Inflammatory macrophage treated with lipopolysaccharide for 1 hour (primary cell): ENCODE measurements around the gene PCGF6.
"Not testable (repeated sequence)": the region's sequence is repeated elsewhere in the genome, so short reads cannot be mapped to it uniquely, and the experiment has no call there.

Experiments
- DNase-seq, 2 donors: peaks; one replicate each; pipeline ENCODE4 v3.0.0-alpha.2; 2020 to 2022

PCGF6 gene, protein sequence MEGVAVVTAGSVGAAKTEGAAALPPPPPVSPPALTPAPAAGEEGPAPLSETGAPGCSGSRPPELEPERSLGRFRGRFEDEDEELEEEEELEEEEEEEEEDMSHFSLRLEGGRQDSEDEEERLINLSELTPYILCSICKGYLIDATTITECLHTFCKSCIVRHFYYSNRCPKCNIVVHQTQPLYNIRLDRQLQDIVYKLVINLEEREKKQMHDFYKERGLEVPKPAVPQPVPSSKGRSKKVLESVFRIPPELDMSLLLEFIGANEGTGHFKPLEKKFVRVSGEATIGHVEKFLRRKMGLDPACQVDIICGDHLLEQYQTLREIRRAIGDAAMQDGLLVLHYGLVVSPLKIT

DNA sequence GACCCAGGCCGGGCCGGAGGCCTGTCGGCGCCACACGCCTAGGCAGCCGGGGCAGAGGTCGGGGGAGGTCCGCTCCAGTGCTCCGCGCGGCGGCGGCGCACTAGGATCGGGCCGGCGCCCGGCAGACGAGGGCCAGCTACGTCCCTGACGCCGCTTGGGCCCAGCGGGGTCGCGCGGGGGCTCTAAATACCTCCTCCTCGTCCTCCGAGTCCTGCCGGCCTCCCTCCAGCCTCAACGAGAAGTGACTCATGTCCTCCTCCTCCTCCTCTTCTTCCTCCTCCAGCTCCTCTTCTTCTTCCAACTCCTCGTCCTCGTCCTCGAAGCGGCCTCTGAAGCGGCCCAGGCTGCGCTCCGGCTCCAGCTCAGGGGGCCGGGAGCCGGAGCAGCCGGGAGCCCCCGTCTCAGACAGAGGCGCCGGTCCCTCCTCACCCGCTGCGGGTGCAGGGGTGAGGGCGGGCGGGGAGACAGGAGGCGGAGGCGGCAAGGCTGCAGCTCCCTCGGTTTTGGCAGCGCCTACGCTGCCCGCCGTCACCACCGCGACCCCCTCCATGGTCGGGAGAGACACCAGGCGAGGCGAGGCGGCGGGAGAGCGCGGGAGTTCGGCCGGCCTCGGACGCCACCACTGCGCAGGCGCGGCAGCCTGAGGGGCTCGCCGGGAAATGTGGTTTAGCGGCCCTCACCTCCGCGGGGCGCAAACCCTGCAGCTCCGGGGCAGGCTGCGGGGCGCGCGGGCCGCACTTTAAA lies at the start of gene PCGF6:
TSS of gene PCGF6 (minus strand) at position 624 of the 744 bp plus-strand sequence. CDS start at position 550, 74 bp downstream.
- DNase-seq = peak; percentile 52 to 67

DNA sequence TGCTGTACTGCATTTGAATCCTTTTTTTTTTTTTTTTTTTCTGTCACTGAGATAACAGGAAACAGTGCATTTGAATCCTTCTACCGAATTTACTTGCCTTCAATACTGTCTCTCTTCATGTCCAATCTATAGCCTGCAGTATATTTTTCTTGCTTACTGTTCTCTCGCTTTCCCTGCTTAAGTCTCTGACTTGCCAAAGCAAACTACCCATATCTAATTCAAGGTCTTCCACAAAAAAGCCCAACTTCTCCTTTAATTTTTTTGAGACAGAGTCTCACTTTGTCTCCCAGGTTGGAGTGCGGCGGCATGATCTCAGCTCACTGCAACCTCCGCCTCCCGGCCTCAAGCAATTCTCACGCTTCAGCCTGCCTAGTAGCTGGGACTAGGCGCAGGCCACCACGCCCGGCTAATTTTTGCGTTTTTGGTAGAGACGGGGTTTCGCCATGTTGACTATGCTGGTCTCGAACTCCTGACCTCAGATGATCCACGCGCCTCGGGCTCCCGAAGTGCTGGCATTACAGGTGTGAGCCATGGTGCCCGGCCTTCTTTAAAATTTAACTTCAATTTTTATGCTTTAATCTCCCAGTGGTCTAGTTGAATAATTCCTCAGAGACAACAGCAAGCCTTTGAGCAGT lies 46.4 kb upstream of the PCGF6 start:
- DNase-seq = no peak

DNA sequence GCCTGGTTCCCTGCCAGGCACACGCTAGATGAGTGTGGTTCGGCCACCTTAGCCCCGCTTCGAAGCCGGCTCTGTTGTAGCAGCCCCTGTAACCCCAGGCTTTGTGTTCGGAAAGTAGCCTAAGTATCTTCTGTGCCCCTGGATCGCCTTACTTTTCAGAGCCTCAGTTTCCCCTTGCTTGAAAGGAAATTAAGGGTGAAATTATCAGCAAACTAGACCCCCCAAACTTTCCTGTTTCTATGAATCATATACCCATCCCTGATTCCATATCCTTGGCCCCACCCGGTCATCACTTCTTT lies 45.8 kb upstream of the PCGF6 start:
- no peak for DNase-seq

DNA sequence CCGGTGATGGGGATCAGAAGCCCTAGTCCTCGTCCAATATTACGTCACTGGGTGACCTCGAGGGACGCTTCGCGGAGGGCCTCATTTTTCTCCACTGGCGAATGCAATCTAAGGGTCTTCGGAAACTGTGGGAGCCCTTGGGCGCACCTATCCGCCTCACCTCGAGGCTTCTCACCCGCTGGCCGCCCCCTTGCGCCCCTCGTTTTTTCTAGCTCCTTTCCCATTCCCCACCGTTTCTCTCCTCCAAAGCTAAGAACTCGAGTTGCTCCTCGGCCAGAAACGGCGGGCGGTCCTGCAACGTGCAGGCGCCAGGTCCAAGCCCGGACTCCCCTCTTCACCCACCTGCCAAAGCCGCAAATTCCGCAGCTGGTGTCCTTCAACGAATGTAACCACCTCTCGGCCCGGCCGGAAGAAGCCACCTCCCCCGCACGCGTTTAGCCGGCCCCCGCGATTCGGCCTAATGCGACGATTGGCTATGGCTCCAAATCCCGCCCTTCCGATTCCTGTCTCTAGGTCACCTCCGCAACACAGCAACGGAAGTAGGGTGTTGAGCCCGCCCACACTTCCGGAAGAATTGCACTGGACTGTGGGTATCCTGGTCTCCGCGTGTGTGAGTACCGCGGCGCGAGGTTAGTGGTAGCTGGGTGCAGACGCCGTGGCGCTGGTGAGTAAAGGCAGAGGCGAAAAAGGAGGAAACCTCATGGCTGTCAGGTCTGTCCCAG lies 45.3 kb upstream of the PCGF6 start, which contains the start of the genes ATP5MK and PDCD11:
TSS of gene ATP5MK (minus strand) at position 409 of the 722 bp plus-strand sequence. CDS start 4,018 bp downstream, outside the sequence.
TSS of gene PDCD11 (plus strand) at position 560 of the 722 bp plus-strand sequence. CDS start 1,801 bp downstream, outside the sequence.
- DNase-seq = peak; percentile 100

DNA sequence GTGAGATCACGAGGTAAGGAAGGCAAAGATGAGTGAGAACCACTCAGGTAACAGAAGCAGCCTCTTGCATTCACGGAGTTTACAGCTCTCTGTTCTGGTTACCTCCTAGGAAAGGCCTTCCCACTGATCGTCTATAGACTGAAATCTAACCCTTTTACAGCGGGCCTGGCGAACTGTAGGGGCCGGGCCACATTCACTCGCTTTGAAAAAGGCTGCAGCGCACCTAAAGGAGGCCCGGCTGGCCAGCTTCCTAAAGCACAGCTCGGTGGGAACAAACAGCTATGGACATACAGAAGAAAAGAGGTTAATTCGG lies 44.8 kb upstream of the PCGF6 start:
- peak in 1 of 2 donors; percentile 1 for DNase-seq

DNA sequence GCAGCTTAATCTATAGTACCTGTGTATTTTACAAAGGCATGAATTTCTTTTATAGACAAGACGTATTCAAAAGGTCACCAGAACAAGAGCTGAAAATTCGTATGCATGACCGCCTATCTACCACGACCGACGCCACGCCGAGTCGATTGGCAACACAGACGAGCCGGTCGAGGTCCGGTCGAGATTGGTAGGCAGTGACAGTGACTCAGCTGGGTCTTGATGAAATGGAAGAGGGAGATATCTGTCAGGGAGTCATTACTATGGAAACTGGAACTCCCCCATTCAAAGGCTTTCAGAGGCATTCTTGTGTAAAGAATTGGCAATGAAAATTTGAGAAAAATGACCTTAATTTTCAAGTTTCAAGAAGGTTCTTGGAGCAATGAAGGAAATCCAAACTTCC lies 43.2 kb upstream of the PCGF6 start:
- DNase-seq = peak in 1 of 2 donors; percentile 9

DNA sequence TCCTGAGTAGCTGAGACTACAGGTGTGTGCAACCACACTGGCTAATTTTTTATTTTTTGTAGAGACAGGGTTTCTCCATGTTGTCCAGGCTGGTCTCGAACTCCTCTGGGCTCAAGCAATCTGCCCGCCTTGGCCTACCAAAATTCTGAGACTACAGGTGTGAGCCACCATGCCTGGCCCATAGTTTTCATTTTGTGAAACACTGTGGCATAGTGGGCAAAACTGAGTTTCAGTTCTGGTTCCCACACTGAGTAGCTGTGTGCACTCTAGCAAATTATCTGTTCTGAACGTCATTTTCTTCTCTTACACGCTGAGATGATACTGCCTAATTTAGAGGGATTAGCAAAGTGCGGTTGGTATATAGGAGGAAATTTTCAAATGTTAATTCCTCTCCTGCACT lies 31.8 kb upstream of the PCGF6 start:
- no peak for DNase-seq

DNA sequence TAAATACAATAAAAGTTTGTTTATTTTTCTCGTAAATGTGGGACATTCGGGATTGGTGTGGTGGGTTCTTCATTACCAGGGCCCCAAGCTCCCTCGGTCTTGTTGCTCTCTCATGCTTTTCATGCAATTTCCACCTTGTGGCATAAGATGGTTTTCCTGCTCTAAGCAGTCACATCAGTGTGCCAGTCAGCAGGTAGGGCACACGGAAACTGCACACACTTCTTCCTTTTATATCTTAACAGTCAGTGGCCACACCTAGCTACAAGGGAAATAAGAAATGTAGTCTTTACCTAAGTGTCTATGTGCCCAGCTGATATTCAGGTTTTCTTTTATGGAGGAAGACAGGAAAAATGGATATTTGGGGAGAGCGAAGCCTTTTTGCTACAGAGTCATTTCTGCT lies 23.3 kb upstream of the PCGF6 start:
- no peak for DNase-seq

DNA sequence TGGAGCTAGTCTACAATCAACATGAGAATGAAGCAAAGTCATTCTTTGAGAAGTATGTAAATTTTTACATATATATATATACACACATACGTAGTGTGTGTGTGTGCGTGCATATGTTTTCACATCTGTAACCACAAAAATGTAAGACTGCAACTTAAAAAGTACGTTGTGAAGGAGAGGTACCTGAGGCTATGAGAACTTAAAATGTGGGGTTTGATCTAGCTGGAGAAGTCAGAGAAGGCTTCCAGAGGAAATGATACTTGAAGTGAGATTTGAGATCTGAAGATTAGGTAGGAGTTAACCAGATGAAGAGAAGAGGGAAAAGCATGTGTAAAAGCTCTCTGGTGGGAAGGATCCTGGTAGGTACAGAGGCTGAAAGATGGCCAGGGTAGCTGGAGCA lies 22.6 kb upstream of the PCGF6 start:
- no peak for DNase-seq

DNA sequence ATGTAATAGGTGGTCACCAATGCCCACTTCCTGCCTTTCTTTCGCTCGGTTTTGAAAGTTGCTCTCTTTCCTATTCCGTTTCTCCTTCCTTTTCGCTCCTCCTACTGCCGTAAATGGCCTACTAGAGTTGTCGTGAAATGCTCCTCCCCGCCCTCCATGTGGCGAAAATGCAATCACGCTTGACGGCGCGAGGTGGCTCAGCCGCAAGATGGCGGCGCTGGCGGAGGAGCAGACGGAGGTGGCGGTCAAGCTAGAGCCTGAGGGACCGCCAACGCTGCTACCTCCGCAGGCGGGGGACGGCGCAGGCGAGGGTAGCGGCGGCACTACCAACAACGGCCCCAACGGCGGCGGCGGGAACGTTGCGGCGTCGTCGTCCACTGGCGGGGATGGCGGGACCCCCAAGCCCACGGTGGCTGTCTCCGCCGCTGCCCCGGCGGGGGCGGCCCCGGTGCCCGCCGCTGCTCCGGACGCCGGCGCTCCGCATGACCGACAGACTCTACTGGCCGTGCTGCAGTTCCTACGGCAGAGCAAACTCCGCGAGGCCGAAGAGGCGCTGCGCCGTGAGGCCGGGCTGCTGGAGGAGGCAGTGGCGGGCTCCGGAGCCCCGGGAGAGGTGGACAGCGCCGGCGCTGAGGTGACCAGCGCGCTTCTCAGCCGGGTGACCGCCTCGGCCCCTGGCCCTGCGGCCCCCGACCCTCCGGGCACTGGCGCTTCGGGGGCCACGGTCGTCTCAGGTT lies 17.0 kb upstream of the PCGF6 start, which contains the start of gene TAF5:
TSS of gene TAF5 (plus strand) at position 195 of the 737 bp plus-strand sequence. CDS start at position 209, 14 bp downstream.
- DNase-seq = peak; percentile 92 to 96

DNA sequence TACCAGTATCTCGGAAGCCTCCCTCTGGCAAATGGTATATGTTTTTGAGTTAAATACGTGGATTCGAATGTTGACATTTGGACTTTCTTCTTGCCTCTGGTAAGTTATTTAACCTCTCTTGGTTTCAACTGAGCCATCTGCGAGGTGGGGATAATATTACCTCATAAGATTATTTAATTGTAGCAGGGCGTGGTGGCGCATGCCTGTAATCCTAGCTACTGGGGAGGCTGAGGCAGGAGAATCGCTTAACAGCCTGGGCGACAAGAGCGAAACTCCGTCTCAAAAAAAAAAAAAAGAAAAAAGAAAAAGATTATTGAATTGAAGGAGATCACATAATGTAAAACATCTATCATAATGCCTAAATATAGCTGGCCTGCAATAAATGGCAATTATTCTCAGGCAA lies 16.4 kb upstream of the PCGF6 start:
- peak in 1 of 2 donors; percentile 2 for DNase-seq

DNA sequence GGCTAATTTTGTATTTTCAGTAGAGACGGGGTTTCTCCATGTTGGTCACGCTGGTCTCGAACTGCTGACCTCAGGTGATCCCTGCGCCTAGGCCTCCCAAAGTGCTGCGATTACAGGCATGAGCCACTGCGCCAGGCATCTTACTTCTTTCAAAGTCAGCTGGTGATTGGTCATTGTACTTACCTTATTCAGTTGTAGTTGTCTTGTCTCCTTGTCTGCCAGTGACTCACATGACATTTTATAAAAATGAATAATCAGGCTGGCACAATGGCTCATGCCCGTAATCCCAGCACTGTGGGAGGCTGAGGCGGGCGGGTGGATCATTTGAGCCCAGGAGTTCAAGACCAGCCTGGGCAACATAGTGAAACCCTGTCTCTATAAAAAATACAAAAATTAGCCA lies 9.9 kb upstream of the PCGF6 start:
- DNase-seq = not testable (repeated sequence)

DNA sequence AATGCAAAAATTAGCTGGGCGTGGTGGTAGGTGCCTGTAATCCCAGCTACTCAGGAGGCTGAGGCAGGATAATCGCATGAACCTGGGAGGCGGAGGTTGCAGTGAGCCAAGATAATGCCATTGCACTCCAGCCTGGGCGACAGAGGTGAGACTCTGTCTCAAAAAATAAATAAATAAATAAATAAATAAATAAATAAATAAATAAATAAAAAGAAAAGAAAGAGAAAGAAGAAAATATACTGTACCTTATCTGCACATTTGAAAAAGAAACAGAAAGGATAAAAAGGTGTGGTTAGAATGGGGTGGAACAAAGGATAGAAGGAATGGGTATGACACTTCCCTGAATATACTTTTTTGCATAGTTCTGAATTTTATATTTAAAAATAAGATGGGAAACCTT lies 8.6 kb upstream of the PCGF6 start:
- not testable (repeated sequence) for DNase-seq

DNA sequence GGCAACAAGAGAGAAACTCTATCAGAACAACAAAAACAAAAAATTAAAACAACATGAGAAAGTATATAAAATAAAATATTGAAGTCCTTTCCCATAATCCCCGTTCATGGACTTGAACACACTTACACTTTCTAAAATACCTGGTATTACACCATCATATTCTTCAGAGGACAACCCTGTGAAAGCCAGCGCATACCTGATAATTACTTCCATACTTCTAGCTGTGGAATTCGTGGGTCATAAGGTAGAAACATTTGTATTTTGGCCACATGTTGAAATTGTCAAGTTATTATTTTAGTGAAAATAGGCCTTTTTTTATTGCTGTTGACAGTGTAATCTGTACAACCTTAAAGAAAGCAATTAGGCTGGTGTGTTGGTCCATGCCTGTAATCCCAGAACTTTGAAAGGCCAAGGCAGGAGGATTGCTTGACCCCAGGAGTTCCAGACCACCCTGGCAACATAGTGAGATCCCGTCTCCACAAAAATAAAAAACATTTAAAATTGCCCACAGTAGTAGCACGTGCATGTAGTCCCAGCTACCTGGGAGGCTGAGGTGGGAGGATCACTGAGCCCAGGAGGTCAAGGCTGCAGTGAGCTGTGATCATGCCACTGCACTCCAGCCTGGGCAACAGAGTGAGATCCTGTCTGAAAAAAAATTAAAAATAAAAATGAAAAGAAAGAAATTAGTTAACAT lies 5.1 kb upstream of the PCGF6 start:
- no peak for DNase-seq

DNA sequence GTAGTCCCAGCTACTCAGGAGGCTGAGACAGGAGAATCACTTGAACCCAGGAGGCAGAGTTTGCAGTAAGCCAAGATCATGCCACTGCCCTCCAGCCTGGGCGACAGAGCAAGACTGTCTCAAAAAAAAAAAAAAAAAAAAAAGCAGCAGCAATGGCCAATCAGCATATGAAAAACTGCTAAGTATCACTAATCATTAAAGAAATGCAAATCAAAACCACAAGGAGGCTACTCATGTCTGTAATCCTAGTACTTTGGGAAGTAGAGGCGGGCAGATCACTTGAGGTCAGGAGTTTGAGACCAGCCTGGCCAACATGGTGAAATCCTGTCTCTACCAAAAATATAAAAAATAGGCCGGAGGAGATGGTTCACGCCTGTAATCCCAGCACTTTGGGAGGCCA lies 3.6 kb upstream of the PCGF6 start:
- not testable (repeated sequence) for DNase-seq

DNA sequence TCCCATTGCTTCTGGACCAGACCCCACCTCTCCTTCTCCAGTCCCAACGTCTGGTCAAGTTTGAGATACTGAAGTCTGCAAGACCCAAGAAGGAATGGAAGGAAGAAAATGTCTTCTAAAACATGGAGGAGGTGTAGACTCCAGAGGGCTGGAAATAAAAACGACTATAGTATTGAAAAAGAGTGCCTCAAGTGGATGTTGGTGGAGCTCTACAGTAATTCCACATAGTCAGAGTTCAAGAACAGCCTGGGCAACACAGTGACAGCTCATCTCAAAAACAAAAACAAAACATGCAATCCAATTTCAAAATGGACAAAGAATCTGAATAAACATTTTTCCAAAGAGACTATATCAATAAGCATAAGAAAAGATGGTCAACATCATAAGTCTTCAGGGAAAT lies 2.3 kb upstream of the PCGF6 start:
- DNase-seq = no peak

DNA sequence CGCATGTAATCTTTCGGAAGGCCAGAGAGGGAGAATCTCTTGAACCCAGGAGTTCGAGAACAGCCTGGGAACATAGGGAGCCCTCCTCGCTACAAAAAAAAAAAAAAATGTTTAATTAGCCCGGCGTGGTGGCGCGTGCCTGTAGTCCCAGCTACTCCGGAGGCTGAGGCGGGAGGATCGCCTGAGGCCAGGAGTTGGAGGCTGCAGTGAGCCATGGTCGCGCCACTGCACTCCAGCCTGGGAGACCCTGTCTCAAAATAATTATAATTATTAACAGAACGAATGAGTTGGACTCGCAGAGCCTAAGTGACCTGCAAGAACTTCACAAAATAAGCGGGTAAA lies 794 bp downstream of the PCGF6 start:
- DNase-seq = no peak

DNA sequence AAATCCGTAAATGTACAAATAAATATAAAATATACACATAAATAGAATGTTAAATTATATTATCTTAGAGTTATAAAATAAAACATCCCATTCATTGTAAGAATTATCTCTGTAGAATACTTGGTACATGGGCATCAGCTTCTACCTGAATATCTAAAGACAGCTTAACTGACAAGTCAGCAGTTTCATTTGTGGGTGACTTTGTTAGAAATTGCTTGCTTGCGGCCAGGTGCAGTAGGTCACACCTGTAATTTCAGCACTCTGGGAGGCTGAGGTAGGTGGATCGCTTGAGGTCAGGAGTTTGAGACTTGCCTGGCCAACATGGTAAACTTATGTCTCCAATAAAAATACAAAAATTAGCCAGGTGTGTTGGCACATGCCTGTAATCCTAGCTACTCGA lies 14.6 kb downstream of the PCGF6 start:
- DNase-seq = no peak

DNA sequence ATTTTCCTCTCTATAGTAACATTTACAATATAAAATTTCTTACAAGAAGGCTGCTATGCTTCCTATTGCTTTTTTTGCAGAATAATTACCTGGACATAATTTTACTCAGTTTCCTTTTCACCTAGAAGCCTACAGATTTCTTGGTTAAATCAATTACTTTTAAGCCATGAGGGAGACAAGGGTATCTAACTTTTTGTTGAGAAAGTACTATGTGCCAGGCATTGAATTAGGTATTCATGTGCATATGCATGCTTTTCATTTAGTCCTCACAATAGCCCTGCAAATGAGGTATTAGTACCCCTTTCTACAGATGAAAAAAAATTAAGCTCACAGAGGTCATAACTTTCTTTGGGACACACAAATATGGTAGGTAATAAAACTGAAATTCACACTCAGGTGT lies 16.4 kb downstream of the PCGF6 start:
- DNase-seq = no peak

DNA sequence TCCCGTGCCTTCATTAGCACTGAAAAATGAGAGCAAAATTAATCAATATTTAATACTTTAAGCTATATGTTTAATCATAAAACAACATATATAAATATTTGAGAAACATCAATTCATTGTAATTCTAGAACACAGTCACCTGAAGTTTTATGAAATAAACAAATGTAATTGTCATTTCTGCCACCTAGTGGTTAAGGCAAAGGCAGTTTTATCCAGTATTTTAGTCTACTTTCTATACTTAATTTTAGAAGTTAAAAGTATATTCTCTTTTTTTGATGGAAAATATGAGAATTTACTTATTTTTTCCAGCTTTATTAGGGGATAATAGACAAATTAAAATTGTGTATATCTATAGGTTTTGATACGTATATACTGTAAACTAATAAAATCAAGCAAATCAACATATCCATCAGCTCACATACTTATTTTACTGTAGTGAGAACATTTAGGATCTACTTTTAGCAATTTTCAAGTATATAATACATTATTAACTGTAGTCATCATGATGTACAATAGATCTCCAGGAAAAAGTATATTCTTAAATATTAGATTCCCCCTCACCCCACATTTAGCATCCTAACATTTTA lies 16.9 kb downstream of the PCGF6 start:
- DNase-seq = peak; percentile 8 to 55

DNA sequence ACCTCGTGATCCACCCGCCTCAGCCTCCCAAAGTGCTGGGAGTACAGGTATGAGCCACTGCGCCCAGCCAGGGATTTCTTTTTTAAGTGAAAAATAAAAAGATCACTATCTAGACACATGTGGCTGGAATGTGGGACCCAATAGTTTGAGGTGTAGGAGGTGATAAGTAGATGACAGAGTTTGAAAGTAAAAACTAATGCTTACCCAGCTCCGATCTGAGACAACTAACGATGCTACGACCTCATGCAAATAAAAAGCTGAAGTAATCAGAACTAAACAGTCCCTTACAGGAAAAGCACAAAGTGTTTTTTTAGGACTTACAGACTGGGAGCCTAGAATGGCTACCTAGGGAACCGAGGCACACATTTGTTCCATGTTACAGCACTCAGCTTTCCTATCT lies 23.0 kb downstream of the PCGF6 start:
- DNase-seq = no peak
